Measurements from ENCODE around the gene MINDY2.

GRCh38 chr15:58755350-58755749, 15.8 kb upstream of the MINDY2 start:
- TF ChIP-seq CTCF (IDR thresholded peaks at IDR 0.05) = no peak
- no peak for TF ChIP-seq EZH2 (IDR thresholded peaks at IDR 0.05)
- TF ChIP-seq EZH2phosphoT487 (IDR thresholded peaks at IDR 0.05) = no peak

Measured in neural progenitor cell (in vitro differentiated cells).